ENCODE results near the gene YARS2. TPM values are rescaled to one million over a fixed set of nuclear protein-coding genes. Genes with fewer than 3 reads are reported as not detected.
"Not testable (repeated sequence)": the region's sequence is repeated elsewhere in the genome, so short reads cannot be mapped to it uniquely, and the experiment has no call there.

The YARS2 gene
- total RNA-seq, 1 experiment from 2014 or later, result 72.7 TPM

DNA sequence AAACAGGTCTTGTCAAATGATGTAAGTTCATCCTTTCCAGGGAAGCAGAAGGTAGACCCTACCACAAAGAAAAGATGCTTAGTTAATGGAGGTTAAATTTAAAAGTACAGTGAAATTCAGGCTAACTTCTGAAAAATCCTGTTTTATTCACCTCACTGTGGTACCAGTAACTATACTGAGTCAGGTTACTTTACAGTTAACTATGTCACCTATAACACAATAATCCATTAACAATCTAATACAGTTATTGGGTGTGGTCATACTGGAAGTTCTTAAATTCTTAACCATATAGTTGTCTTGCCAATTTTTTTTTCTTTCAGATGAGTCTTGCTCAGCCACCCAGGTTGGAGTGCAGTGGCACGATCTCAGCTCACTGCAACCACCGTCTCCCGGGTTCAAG is 30.4 kb downstream of the YARS2 start:
- not testable (repeated sequence) for H3K4me3 ChIP-seq (ENCODE audit: insufficient read depth, low read depth, low read length); H3K36me3 ChIP-seq (replicated peaks; ENCODE audit: control insufficient read depth, insufficient read depth, low read length); DNase-seq; H3K27me3 ChIP-seq (ENCODE audit: control insufficient read depth, insufficient read depth, low read length)

DNA sequence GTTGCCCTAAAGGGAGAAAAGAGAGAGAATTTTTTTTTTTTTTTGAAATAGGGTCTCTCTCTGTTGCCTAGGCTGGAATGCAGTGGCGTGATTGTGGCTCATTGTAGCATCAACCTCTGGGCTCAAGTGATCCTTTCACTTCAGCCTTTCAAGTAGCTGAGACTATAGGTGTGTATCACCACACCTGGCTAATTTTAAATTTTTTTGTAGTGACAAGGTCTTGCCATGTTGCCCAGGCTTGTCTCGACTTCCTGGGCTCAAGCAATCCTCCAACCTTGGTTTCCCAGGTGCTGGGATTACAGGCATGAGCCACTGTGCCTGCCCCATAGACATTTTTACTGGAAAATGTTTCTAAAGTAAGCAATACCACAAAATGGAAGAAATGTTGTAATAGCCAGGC is 36.8 kb downstream of the YARS2 start:
- H3K4me3 ChIP-seq (ENCODE audit: insufficient read depth, low read depth, low read length), result no peak overlapping the region
- H3K27me3 ChIP-seq (ENCODE audit: control insufficient read depth, insufficient read depth, low read length), result no peaks in the 10 kb centered on the region
- DNase-seq, result no peak
- peaks cover 4% of the 10 kb centered on the region for H3K36me3 ChIP-seq (replicated peaks; ENCODE audit: control insufficient read depth, insufficient read depth, low read length)

DNA sequence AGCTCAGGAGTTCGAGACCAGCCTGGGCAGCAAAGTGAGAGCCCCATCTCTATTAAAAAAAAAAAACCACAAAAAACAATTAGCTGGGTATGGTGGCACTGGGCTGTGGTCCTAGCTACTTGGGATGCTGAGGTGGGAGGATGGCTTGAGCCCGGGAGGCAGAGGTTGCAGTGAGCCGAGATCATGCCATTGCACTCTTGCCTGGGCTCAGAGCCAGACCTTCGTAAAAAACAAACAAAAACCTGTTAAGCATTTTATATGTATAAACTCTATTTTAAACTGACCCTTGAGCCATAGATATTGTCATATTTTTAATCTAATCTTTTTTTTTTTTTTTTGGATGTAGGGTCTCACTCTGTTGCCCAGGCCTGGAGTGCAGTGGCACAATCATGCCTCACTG is 40.9 kb downstream of the YARS2 start:
- Histone ChIP-seq H3K4me3 (ENCODE audit: insufficient read depth, low read depth, low read length) (no peak overlapping the region), H3K36me3 (replicated peaks; ENCODE audit: control insufficient read depth, insufficient read depth, low read length) (peaks cover 5% of the 10 kb centered on the region), H3K27me3 (ENCODE audit: control insufficient read depth, insufficient read depth, low read length) (no peaks in the 10 kb centered on the region)
- no peak for DNase-seq

DNA sequence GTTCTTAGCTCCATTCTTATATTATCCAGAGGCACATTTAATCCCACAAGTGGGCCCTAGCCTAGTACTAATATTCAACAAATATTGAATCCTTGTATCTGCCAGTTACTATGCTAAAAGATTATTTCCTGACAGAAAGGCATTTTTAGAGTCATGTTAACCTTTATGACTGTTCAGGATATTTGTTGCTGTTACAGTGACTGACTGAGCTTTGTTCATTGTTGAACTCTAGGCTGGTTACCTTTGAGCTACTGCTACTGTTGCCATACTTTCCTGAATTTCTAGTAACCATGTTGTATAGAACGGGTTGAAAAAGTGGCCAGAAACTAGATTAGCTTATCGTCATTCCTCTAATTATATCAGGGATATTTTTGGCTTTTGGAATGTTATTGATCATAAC is 46.8 kb downstream of the YARS2 start:
- H3K36me3 ChIP-seq (replicated peaks; ENCODE audit: control insufficient read depth, insufficient read depth, low read length), result peaks cover 5% of the 10 kb centered on the region
- no peaks in the 10 kb centered on the region for H3K27me3 ChIP-seq (ENCODE audit: control insufficient read depth, insufficient read depth, low read length)
- DNase-seq, result no peak
- H3K4me3 ChIP-seq (ENCODE audit: insufficient read depth, low read depth, low read length), result no peak overlapping the region

DNA sequence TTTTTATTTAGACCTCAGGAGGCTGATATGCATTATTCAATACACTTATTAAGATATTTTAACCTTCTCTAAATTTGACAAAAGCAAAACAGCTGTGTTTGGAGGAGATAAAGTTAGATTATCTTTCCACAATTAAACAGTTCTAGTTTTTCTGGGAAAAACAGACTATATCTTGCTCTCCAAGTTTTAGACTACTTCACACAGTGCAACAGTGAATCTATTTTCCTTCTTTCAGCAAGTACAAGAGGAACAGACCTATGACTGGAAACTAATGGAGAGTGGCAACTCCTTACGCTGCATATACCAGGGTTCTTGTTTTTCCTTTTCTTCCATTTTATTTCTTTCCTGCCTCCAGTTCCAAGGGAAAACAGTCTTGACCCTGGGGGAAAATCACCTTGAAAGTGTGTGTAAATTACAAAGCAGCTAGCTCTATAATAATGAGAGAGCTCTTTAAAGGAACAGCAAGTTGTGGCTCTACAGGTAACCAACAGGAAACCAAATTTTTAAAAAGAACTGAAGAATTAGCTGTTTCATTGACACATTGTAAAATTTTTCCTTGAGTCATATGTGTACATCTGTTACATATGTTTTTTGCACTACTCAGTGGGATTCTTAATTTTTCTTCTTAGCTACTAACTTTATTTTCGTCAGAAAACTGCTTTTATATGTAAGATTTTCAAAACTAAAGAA is 49.2 kb downstream of the YARS2 start:
- Histone ChIP-seq H3K4me3 (ENCODE audit: insufficient read depth, low read depth, low read length) (no peak overlapping the region), H3K27me3 (ENCODE audit: control insufficient read depth, insufficient read depth, low read length) (no peaks in the 10 kb centered on the region), H3K36me3 (replicated peaks; ENCODE audit: control insufficient read depth, insufficient read depth, low read length) (peaks cover 5% of the 10 kb centered on the region)
- no peak for DNase-seq

DNA sequence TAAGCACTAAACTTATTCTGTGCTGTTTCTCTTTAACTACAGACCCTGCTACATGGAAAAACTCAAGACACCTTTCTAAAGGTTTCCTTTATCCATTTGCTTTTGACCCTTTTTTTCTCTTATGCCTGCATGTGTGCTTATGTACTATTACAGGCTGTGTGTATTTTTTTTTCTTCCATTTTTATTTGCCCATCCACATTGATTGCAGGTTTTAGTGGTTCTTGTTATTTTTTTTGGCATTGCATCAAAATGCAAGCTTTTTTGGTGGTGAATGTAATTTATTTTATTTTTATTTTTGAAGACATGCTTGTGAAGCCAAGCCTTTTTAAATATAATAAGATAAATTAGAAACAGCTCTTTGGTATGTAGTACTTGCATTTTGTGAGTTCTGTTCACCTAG is 49.9 kb downstream of the YARS2 start:
- H3K27me3 ChIP-seq (ENCODE audit: control insufficient read depth, insufficient read depth, low read length), result no peaks in the 10 kb centered on the region
- no peak overlapping the region for H3K4me3 ChIP-seq (ENCODE audit: insufficient read depth, low read depth, low read length)
- DNase-seq, result no peak
- H3K36me3 ChIP-seq (replicated peaks; ENCODE audit: control insufficient read depth, insufficient read depth, low read length), result peaks cover 1% of the 10 kb centered on the region

DNA sequence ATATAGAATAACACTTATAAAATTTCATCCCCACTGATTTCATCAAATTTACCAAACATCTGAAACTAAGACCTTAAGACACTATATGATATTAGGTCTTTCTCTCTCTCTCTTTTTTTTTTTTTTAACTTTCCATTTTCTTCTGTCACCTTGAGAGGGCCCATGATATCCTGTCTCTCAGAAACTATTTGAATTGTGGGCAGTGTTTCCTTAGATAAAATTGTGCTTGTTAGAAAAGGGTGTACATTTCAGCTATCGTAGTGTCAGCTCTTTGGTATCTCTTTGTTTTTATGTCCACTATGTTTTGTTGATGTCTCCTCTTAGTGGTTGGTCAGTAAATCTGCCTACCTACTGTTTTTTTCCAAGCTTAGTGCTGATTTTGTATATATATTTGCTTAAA is 52.8 kb downstream of the YARS2 start:
- Histone ChIP-seq H3K4me3 (ENCODE audit: insufficient read depth, low read depth, low read length) (no peak overlapping the region), H3K27me3 (ENCODE audit: control insufficient read depth, insufficient read depth, low read length) (no peaks in the 10 kb centered on the region), H3K36me3 (replicated peaks; ENCODE audit: control insufficient read depth, insufficient read depth, low read length) (no peaks in the 10 kb centered on the region; the same call in none of the 2 replicates)
- DNase-seq, result no peak

DNA sequence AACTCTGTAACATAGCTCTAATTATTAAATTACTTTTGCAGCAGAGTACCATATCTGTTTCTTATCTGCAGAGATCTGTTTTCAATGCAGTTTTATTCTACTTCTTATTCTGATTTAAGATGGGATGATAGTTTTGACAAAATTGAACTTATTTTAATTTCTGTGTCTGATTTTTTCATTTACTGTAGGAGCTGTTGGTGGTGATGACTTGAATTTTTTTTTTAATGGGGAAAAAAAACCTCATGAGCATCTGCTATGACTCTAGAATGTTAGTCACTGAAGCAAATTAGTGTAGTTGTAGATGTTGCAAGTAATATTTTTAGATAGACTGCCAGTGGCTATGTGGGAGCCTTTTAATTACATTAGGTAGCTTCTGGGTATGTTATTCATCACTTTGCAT is 53.2 kb downstream of the YARS2 start:
- no peaks in the 10 kb centered on the region; the same call in none of the 2 replicates for H3K36me3 ChIP-seq (replicated peaks; ENCODE audit: control insufficient read depth, insufficient read depth, low read length)
- H3K4me3 ChIP-seq (ENCODE audit: insufficient read depth, low read depth, low read length), result no peak overlapping the region
- no peak for DNase-seq
- no peaks in the 10 kb centered on the region for H3K27me3 ChIP-seq (ENCODE audit: control insufficient read depth, insufficient read depth, low read length)

DNA sequence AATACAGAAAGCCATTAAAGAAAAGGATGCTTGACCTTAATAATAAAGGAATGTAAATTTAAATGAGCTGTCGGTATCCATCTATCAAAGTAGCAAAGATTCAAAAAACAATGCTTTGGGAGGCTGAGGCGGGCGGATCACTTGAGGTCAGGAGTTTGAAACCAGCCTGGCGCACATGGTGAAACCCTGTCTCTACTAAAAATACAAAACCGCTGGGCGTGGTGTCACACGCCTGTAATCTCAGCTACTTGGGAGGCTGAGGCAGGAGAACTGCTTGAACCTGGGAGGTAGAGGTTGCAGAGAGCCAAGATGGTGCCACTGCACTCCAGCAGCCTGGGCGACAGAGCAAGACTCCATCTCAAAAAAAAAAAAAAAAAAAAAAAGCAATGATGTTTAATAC is 56.3 kb downstream of the YARS2 start:
- not testable (repeated sequence) for DNase-seq; H3K36me3 ChIP-seq (replicated peaks; ENCODE audit: control insufficient read depth, insufficient read depth, low read length); H3K4me3 ChIP-seq (ENCODE audit: insufficient read depth, low read depth, low read length); H3K27me3 ChIP-seq (ENCODE audit: control insufficient read depth, insufficient read depth, low read length)

DNA sequence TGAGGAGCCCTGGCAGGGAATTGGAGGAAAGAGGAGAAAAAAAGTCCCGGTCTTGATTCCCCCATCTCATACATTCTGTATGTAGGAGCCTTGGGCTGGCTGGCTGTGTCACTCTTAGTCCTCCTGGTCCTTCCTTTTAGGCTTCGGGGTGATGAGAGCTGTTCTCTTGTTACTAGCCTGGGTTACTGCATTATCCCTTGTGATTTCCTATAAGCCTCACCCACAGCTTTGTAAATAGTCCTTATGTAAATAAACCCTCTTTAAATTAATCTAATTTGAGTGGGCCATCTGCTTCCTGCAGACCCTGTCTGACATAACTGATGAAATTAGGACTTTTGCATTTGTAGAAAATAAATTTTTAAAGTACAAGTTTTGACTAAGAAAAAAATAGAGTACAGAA is 57.4 kb downstream of the YARS2 start:
- Histone ChIP-seq H3K4me3 (ENCODE audit: insufficient read depth, low read depth, low read length) (no peak overlapping the region), H3K36me3 (replicated peaks; ENCODE audit: control insufficient read depth, insufficient read depth, low read length) (no peaks in the 10 kb centered on the region; the same call in 1 of the 2 replicates), H3K27me3 (ENCODE audit: control insufficient read depth, insufficient read depth, low read length) (no peaks in the 10 kb centered on the region)
- no peak for DNase-seq

DNA sequence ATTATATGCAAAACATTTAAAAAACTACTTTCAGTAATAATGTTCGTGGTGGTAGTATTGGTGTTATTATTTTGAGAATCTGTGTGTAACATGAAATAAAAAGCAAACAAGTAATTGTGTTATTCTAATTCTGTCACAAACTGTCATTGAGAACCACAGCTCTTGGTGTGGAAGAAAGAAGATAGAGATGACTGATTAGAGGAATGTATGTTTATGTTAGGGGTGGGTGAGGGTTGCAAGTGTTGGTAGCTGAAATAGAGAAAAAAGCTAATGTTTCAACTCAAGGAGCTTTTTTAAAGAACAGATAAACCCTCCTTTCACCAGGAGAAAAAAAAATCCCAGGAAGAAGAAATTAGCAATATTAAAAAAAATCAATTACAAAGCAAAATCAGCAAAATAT is 58.3 kb downstream of the YARS2 start:
- Histone ChIP-seq H3K4me3 (ENCODE audit: insufficient read depth, low read depth, low read length) (no peak overlapping the region), H3K36me3 (replicated peaks; ENCODE audit: control insufficient read depth, insufficient read depth, low read length) (no peaks in the 10 kb centered on the region; the same call in 1 of the 2 replicates), H3K27me3 (ENCODE audit: control insufficient read depth, insufficient read depth, low read length) (no peaks in the 10 kb centered on the region)
- no peak for DNase-seq

Other genes starting within 250 kb of the YARS2 start
- 63.4 and 78.7 TPM in 2 replicates for gene DNM1L, start 76.6 kb downstream of the YARS2 start, total RNA-seq (2014; rRNA removed; shearing (Covaris generic))
- 18.2 and 18.3 TPM in 2 replicates for gene PKP2, start 140.9 kb upstream of the YARS2 start, total RNA-seq (2014; rRNA removed; shearing (Covaris generic))

Data from H7 (cell line).